HG02759 (cell line): ENCODE measurements around the gene CFC1.
"Not testable (repeated sequence)": the region's sequence is repeated elsewhere in the genome, so short reads cannot be mapped to it uniquely, and the experiment has no call there.

ENCODE experiments used
- ATAC-seq: cut with Tn5 transposase; IDR thresholded peaks from one replicate; pipeline ENCODE4 v1.9.1; 2021; ENCODE audit warnings: mild to moderate bottlenecking, moderate library complexity; ENCODE audit not compliant: unreplicated experiment

Gene CFC1

DNA sequence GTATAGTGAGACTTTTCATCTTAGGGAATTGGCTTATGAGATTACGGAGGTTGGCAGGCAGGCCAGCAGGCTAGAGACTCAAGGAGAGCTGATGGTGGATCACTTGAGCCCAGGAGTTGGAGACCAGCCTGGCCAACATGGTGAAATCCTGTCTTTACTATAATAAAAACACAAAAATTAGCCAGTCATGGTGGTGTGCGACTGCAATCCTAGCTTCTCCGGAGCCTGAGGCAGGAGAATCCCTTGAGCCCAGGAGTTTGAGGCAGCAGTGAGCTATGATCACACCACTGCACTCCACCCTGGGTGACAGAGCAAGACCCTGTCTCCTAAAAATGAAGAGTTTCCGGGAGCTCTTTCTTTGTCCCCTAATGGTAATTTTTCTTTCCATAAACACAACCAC, 14.6 kb downstream of the CFC1 start:
- ATAC-seq: not testable (repeated sequence)

DNA sequence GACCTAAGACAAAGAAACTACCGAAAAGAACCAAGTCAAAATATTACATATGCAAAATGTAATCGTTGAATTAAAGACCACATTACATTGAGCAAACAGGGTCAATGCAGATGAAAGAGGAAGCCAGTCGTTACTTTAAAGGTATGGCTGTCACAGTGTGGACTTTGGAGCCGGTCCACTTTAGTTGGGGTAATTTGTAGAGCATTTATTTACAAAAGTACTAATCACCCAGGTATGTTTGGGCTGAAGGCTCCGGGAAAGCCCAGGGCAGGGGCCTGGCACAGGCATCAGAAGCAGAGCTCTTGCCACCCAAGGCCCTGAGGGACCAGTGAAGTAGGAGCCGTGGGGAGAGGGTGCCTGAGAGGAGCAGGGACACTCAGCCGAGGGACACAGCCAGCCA, 15.8 kb downstream of the CFC1 start:
- not testable (repeated sequence) for ATAC-seq

DNA sequence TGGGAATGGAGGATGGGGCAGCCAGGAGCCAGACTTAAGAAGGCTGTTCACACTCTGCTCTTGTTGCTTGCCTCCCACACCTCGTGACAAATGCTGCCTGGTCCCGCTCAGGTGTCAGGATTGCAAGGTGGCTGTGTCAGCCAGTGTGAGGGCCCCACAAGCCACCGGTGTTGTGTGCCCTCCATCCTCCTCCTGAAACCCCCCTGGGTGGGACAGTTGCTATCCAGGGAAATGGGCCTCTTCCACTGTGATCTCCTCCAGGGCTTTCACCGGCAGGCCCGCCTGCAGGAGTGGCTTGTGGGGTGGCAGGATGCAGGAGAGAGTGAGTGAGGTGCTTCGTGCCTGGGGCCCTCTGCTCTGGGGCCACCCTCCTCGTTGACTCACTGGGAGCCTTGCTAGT, 16.4 kb downstream of the CFC1 start:
- ATAC-seq: not testable (repeated sequence)

DNA sequence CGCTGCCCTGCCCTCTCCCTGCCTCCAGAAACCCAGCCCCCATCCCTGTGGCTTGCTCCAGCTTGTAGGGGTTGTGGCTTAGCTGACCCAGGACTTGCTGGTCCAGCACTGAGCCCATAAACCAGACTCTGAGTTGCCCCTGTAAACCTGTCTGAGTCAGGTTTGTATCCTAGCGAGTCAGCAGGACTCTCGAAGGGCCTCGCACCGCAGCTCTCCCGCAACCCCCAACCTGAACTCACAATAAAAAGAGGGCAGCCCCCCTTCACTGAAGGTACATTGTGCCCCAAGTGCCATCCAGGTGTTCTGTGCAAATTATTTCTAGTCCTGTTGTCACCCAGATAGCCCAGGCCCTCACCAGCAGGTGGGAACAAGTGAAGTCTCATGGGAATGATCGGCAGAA, 17.9 kb downstream of the CFC1 start:
- not testable (repeated sequence) for ATAC-seq

DNA sequence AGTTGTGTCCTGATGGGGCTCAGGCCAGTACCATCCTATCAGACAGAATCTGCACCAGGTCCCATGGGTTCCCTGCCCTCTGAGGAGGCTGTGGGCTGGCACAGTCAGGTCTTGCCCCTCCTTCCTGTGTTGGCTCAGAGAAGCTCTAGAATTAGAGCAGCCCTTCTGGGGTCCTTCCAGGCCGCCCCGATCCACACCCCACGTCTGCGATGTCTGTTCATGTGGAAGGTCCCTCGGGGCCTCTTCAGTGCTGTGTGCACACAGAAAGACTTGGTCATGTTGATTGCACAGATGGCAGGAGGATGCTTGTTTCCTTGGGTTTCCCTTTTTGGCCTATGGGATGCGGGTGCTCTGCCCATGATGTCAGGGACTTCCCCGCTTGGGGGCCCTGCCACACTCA, 20.3 kb downstream of the CFC1 start:
- ATAC-seq: not testable (repeated sequence)

DNA sequence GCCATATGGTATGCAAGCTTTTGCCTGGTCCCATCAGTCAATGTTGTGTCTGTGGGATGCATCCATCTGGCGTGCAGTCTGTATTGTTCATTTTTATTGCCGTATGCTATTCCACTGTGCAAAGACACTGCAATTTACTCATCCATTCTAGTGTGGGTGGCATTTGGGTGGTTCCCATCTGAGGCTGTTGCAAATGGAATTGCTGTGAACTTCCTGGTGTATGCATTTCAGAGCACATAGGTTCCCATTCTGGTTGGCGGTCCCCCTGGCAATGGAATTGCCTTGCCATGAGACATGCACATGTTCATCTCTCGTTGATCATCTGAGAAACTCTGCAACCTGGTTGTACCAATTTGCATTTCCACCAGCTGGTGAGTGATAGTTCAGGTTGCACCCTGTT, 21.8 kb downstream of the CFC1 start:
- not testable (repeated sequence) for ATAC-seq

DNA sequence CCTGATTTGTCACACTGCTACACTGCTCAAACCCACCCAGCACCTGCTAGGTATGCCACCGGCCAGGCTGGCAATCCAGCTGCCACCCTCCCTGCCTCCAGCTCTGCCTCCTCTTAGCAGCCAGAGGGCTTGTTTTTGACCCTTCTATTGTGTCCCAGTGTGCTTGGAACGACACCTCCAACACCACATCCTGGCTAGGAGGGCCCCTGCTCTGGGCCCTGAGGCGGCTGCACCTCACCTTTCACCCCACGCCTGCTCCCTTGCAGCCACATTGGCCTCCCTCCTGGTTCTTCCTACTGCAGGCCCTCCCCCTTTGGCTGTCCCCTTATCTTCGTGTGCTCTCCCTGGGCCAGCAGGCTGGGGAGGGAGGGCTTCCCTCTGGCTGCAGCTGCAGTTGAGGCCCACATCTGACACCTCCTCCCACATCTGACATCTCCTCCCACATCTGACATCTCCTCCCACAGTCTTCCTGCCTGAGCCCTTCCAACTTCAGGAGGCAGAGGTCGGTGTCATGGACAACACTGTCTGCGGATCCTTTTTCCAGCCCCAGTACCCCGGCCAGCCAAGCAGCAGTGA, 23.1 kb downstream of the CFC1 start:
- ATAC-seq: not testable (repeated sequence)

DNA sequence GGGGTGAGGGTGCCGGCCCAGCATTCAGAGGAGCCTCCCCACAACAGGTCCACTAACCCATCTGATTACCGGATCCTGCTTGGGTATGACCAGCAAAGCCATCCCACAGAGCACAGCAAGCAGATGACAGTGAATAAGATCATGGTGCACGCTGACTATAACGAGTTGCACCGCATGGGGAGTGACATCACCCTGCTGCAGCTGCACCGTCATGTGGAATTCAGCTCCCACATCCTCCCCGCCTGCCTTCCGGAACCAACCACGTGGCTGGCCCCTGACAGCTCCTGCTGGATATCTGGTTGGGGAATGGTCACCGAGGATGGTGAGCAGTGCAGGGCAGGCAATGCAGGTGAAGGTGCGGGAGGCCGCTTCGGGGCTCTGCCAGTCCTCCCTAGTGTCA, 25.1 kb downstream of the CFC1 start:
- ATAC-seq: not testable (repeated sequence)

DNA sequence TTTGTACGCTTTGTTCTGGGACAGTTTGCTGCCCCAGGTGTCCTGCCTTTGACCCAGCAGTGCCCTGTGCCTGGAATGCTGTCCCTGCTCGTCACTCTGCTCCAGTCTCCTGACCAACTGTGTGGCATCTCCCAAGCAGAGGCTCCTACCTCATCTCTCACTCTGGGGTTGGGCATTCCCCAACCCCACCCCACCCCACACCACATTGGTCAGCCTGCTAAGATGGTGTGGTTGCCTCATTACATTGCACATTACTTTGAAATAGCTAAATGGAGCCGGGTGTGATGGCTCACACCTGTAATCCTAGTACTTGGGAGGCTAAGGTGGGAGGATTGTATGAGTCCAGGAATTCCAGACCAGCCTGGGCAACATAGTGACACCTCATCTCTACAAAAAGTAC, 27.4 kb downstream of the CFC1 start:
- ATAC-seq: not testable (repeated sequence)

DNA sequence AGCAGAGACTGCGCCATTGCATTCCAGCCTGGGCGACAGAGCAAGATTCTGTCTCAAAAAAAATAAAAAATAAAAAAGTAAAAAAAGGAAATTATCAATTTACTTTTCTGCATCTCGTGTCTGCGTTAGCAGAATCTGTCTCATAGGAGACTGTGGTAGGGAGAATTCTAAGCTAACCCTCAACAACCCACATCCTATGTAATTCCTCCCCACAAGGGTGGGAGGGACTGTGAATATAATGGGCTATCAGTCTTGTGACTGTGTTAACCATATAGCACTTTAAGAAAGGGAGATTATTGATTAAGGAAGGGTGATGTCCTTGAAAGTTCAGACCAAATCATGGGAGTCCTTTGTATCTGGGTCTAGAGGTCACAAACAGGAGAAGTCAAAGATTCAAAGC, 33.2 kb downstream of the CFC1 start:
- ATAC-seq: not testable (repeated sequence)

DNA sequence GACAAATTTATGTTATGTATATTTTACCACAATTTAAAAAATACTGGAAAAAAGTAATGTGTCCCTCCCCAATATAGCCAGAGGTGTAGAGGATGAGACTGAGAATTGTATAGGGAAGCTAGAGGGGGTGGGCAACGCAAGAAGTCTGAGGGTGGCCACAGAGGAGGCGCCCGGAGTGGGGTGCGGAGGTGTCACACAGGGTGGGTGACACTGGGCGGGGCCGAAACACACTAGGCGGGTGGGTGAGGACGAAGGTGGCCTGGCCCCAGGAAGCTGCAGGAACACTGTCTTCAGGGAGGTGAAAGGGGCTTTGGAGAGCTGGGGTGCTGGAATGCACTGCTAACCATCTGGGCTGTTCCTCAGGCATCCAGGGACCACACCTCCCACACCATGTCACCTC, 42.9 kb downstream of the CFC1 start:
- not testable (repeated sequence) for ATAC-seq

DNA sequence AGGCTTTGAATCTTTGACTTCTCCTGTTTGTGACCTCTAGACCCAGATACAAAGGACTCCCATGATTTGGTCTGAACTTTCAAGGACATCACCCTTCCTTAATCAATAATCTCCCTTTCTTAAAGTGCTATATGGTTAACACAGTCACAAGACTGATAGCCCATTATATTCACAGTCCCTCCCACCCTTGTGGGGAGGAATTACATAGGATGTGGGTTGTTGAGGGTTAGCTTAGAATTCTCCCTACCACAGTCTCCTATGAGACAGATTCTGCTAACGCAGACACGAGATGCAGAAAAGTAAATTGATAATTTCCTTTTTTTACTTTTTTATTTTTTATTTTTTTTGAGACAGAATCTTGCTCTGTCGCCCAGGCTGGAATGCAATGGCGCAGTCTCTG, 45.2 kb downstream of the CFC1 start:
- ATAC-seq: not testable (repeated sequence)

DNA sequence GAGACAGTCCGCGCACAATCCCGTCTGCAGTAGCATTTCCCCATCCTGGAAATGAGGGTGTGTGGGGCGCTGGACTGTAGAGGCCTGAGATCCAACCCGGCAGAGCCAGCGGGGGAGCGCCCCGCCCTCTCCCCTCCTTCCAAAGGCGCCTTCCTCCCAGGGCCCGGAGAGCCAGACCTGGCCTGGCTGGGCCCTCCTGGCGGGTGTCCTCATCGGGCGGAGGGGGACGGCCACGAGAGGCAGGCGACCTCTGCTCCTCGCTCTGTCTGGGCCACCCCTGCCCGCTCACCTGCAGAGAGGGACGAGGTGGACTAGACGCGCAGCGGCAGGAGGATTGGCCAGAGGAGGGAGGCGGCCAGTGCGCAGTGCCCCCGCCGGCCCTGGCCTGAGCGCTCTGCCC, 49.9 kb downstream of the CFC1 start:
- not testable (repeated sequence) for ATAC-seq

DNA sequence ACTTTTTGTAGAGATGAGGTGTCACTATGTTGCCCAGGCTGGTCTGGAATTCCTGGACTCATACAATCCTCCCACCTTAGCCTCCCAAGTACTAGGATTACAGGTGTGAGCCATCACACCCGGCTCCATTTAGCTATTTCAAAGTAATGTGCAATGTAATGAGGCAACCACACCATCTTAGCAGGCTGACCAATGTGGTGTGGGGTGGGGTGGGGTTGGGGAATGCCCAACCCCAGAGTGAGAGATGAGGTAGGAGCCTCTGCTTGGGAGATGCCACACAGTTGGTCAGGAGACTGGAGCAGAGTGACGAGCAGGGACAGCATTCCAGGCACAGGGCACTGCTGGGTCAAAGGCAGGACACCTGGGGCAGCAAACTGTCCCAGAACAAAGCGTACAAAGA, 51.0 kb downstream of the CFC1 start:
- ATAC-seq: not testable (repeated sequence)

DNA sequence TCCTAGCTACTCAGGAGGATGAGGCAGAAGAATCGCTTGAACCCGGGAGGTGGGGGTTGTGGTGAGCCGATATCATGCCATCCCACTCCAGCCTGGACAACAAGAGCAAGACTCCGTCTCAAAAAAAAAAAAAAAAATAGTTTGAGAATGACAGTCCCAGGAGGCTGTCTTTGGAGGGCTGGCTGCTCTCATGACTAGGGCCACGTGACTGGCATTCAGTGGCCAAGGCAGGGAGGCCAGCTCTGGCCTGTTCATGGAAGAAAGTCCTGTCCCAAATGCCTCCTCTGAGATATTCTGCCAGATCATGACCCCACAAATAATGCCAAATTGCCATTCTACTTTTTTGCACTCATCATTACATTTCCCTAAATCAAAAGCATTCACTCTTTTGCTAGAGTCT, 54.4 kb downstream of the CFC1 start:
- not testable (repeated sequence) for ATAC-seq

DNA sequence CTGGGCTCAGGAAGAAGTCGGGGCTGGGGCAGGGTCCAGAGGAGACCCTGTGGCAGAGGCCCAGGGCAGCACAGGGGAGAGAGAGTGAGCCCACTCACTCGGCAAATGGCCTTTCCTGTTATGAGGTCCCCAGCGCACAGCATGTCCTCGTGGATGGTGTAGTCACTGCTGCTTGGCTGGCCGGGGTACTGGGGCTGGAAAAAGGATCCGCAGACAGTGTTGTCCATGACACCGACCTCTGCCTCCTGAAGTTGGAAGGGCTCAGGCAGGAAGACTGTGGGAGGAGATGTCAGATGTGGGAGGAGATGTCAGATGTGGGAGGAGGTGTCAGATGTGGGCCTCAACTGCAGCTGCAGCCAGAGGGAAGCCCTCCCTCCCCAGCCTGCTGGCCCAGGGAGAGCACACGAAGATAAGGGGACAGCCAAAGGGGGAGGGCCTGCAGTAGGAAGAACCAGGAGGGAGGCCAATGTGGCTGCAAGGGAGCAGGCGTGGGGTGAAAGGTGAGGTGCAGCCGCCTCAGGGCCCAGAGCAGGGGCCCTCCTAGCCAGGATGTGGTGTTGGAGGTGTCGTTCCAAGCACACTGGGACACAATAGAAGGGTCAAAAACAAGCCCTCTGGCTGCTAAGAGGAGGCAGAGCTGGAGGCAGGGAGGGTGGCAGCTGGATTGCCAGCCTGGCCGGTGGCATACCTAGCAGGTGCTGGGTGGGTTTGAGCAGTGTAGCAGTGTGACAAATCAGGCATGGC, 55.4 kb downstream of the CFC1 start:
- not testable (repeated sequence) for ATAC-seq

DNA sequence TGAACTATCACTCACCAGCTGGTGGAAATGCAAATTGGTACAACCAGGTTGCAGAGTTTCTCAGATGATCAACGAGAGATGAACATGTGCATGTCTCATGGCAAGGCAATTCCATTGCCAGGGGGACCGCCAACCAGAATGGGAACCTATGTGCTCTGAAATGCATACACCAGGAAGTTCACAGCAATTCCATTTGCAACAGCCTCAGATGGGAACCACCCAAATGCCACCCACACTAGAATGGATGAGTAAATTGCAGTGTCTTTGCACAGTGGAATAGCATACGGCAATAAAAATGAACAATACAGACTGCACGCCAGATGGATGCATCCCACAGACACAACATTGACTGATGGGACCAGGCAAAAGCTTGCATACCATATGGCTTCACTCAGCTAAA, 56.6 kb downstream of the CFC1 start:
- not testable (repeated sequence) for ATAC-seq
